IMR-90 (cell line): ENCODE data around the gene GAS6. TPM values are rescaled to one million over a fixed set of nuclear protein-coding genes. Genes with fewer than 3 reads are reported as not detected.

Source experiments
- ATAC-seq: fragments of 200-7000 bp; cut with Tn5 transposase; 2 replicates; pipeline ENCODE4 v1.9.1; 2020; ENCODE audit warnings: low read depth, mild to moderate bottlenecking, moderate library complexity
- BruUV-seq: library from RNA; stranded (reverse); fragments of 400-500 nt; replicated peaks from 2 replicates; lab custom pipeline; 2021; lab: Mats Ljungman, UMichigan
- CTCF ChIA-PET: fragments of 300-600 bp; formaldehyde crosslinking; extraction: SDS; loops from one replicate; lab custom pipeline; 2021; ENCODE audit warnings: antibody characterized with exemption; lab: Yijun Ruan, JAX
- POLR2A ChIA-PET: fragments of 300-600 bp; sonication (Branson Sonifier 250); formaldehyde crosslinking; loops from one replicate; lab custom pipeline; 2022; ENCODE audit warnings: antibody characterized with exemption; ENCODE audit not compliant: unreplicated experiment; lab: Charles Lee
- DNase-seq: peaks from one replicate; pipeline ENCODE4 v3.0.0; 2013
- H2AFZ ChIP-seq: replicated peaks from 2 replicates; pipeline ENCODE3; 2013; ENCODE audit warnings: low read length, mild to moderate bottlenecking; ENCODE audit not compliant: poor library complexity
- H2AK5ac ChIP-seq: 2 replicates; pipeline ENCODE4 v1.6.1; 2013; ENCODE audit warnings: low read depth, low read length, inconsistent platforms
- H2AK9ac ChIP-seq: replicated peaks from 2 replicates; pipeline ENCODE3; 2013; ENCODE audit warnings: mild to moderate bottlenecking, low read depth, low read length, moderate library complexity; ENCODE audit not compliant: poor library complexity
- H2BK120ac ChIP-seq: 2 replicates; pipeline ENCODE4 v1.6.1; 2013; ENCODE audit warnings: low read depth, low read length, inconsistent platforms
- H2BK15ac ChIP-seq: 3 replicates; pipeline ENCODE4 v1.6.1; 2013; ENCODE audit warnings: low read depth, low read length, inconsistent platforms
- H2BK20ac ChIP-seq: 2 replicates; pipeline ENCODE4 v1.6.1; 2013; ENCODE audit warnings: low read depth, mild to moderate bottlenecking, inconsistent platforms, low read length, moderate library complexity
- H2BK5ac ChIP-seq: 2 replicates; pipeline ENCODE4 v1.6.1; 2013; ENCODE audit warnings: mild to moderate bottlenecking, low read depth, low read length, inconsistent platforms; ENCODE audit not compliant: poor library complexity, severe bottlenecking
- H3K14ac ChIP-seq: replicated peaks from 2 replicates; pipeline ENCODE4 v1.6.1; 2013; ENCODE audit warnings: low read depth, low read length, inconsistent platforms
- H3K18ac ChIP-seq: 2 replicates; pipeline ENCODE4 v1.6.1; 2013; ENCODE audit warnings: low read depth, low read length, control low read depth
- H3K23ac ChIP-seq: 2 replicates; pipeline ENCODE4 v1.6.1; 2013; ENCODE audit warnings: low read depth, low read length, inconsistent platforms
- H3K27ac ChIP-seq: 2 replicates; pipeline ENCODE4 v1.5.1; 2013; ENCODE audit warnings: mild to moderate bottlenecking, control low read depth, low read length; ENCODE audit not compliant: insufficient read depth
- H3K27me3 ChIP-seq: 2 replicates; pipeline ENCODE4 v1.6.1; 2013; ENCODE audit warnings: low read length; ENCODE audit not compliant: control insufficient read depth, insufficient read depth
- H3K36me3 ChIP-seq: 2 replicates; pipeline ENCODE4 v1.6.1; 2013; ENCODE audit warnings: low read length, mixed read lengths; ENCODE audit not compliant: control insufficient read depth, insufficient read depth
- H3K4ac ChIP-seq: 2 replicates; pipeline ENCODE4 v1.6.1; 2013; ENCODE audit warnings: low read depth, low read length, inconsistent platforms
- H3K4me1 ChIP-seq: 2 replicates; pipeline ENCODE4 v1.6.1; 2013; ENCODE audit warnings: low read length, mixed read lengths; ENCODE audit not compliant: control insufficient read depth, insufficient read depth
- H3K4me2 ChIP-seq: 2 replicates; pipeline ENCODE4 v1.6.1; 2013; ENCODE audit warnings: low read depth, mild to moderate bottlenecking, control low read depth, low read length, moderate library complexity
- H3K4me3 ChIP-seq: 2 replicates; pipeline ENCODE4 v1.5.1; 2013; ENCODE audit warnings: low read depth, mild to moderate bottlenecking, control low read depth, low read length, moderate library complexity; ENCODE audit not compliant: insufficient read depth
- H3K56ac ChIP-seq: 2 replicates; pipeline ENCODE4 v1.6.1; 2013; ENCODE audit warnings: low read length, inconsistent platforms; ENCODE audit not compliant: insufficient read depth; ENCODE audit errors: extremely low read depth
- H3K79me1 ChIP-seq, 2 experiments: 2 replicates each; pipeline ENCODE4 v1.6.1; 2013; ENCODE audit warnings: low read length in 2 of 2, inconsistent platforms in 1 of 2, low read depth in 1 of 2
- H3K9ac ChIP-seq: 2 replicates; pipeline ENCODE4 v1.6.1; 2013; ENCODE audit warnings: low read depth, low read length, control low read depth
- H3K9me1 ChIP-seq: 2 replicates; pipeline ENCODE4 v1.6.1; 2013; ENCODE audit warnings: low read length, inconsistent platforms; ENCODE audit not compliant: insufficient read depth
- H3K9me3 ChIP-seq: 2 replicates; pipeline ENCODE4 v1.6.1; 2013; ENCODE audit warnings: low read length; ENCODE audit not compliant: control insufficient read depth, insufficient read depth
- H4K20me1 ChIP-seq: 2 replicates; pipeline ENCODE4 v1.6.1; 2013; ENCODE audit warnings: low read length, inconsistent platforms; ENCODE audit not compliant: insufficient read depth
- H4K5ac ChIP-seq: 2 replicates; pipeline ENCODE4 v1.6.1; 2013; ENCODE audit warnings: mild to moderate bottlenecking, low read depth, low read length, control low read depth
- H4K8ac ChIP-seq, 2 experiments: 2 replicates each; pipeline ENCODE4 v1.6.1; 2013; ENCODE audit warnings: low read depth in 2 of 2, low read length in 2 of 2, control low read depth in 1 of 2, inconsistent platforms in 1 of 2
- H4K91ac ChIP-seq: 2 replicates; pipeline ENCODE4 v1.6.1; 2013; ENCODE audit warnings: low read depth, low read length, inconsistent platforms; ENCODE audit not compliant: insufficient read depth
- BHLHE40 ChIP-seq: fragments of 150-350 bp; IDR thresholded peaks from 2 replicates; pipeline ENCODE4 v1.6.1; 2016; ENCODE audit warnings: mild to moderate bottlenecking, low read depth, low read length
- CEBPB ChIP-seq: IDR thresholded peaks from 2 replicates; pipeline ENCODE4 v1.6.1; 2012; ENCODE audit warnings: low read depth, low read length, improper control_type of control experiment
- CTCF ChIP-seq: conservative IDR thresholded peaks from 2 replicates; pipeline ENCODE4 v1.5.1; 2012; ENCODE audit warnings: mild to moderate bottlenecking, low read depth, low read length, improper control_type of control experiment
- FOS ChIP-seq: fragments of 150-350 bp; IDR thresholded peaks from 2 replicates; pipeline ENCODE4 v1.6.1; 2016; ENCODE audit warnings: low read depth, low read length
- MAFK ChIP-seq: IDR thresholded peaks from 2 replicates; pipeline ENCODE4 v1.6.1; 2012; ENCODE audit warnings: low read depth, low read length, improper control_type of control experiment
- MAZ ChIP-seq: IDR thresholded peaks from 2 replicates; pipeline ENCODE4 v1.6.1; 2012; ENCODE audit warnings: low read depth, mild to moderate bottlenecking, low read length, improper control_type of control experiment, moderate library complexity, borderline replicate concordance
- MXI1 ChIP-seq: IDR thresholded peaks from 2 replicates; pipeline ENCODE4 v1.6.1; 2012; ENCODE audit warnings: low read depth, mild to moderate bottlenecking, low read length, moderate library complexity, borderline replicate concordance
- NFE2L2 ChIP-seq: fragments of 150-350 bp; IDR thresholded peaks from 2 replicates; pipeline ENCODE4 v1.6.1; 2016; ENCODE audit warnings: low read depth, mild to moderate bottlenecking, low read length
- RCOR1 ChIP-seq: IDR thresholded peaks from 2 replicates; pipeline ENCODE4 v1.6.1; 2012; ENCODE audit warnings: mild to moderate bottlenecking, low read length, improper control_type of control experiment; ENCODE audit not compliant: insufficient replicate concordance
- RFX5 ChIP-seq: IDR thresholded peaks from 2 replicates; pipeline ENCODE4 v1.8.0; 2012; ENCODE audit warnings: low read depth, mild to moderate bottlenecking, low read length, moderate library complexity
- SMC3 ChIP-seq: fragments of 150-350 bp; IDR thresholded peaks from 2 replicates; pipeline ENCODE4 v1.6.1; 2016; ENCODE audit warnings: low read depth, mild to moderate bottlenecking, antibody characterized with exemption, low read length, moderate library complexity
- USF2 ChIP-seq: fragments of 150-350 bp; IDR thresholded peaks from 2 replicates; pipeline ENCODE4 v1.6.1; 2017; ENCODE audit warnings: mild to moderate bottlenecking, antibody characterized with exemption, low read length, low read depth
- WGBS, 2 experiments: methylation state at CpG; one replicate each; pipeline versions ENCODE4 v1.1.5 to v1.1.7; 2013; ENCODE audit warnings: missing lambda C conversion rate in 2 of 2; ENCODE audit not compliant: insufficient read length in 1 of 2; ENCODE audit errors: extremely low coverage in 2 of 2; 5-methylcytosine and 5-hydroxymethylcytosine counted together
- dilution Hi-C: fragments of 300-500 bp; cut with HindIII; formaldehyde crosslinking; loops from one replicate; pipeline ENCODE4 v1.14.3; 2018; ENCODE audit warnings: low sequenced_read_pairs; ENCODE audit not compliant: unreplicated experiment
- in situ Hi-C: fragments of 300-500 bp; cut with MboI; formaldehyde crosslinking; loops from 3 replicates; pipeline ENCODE4 v1.14.3; 2019; ENCODE audit warnings: low sequenced_read_pairs, inconsistent platforms, mixed read lengths
- intact Hi-C: fragments of 100-400 bp; cut with micrococcal nuclease; formaldehyde crosslinking; loops from 2 replicates; pipeline ENCODE4 v1.10.0; 2022
- polyA plus RNA-seq, 3 experiments: library from polyadenylated mRNA; depleted of rRNA; stranded (reverse); fragments of >200 nt; gene quantifications; 2 replicates each; pipeline ENCODE4 v1.2.3, GENCODE V29; 2012; ENCODE audit warnings: low replicate concordance in 1 of 3
- total RNA-seq: library from RNA; depleted of rRNA; stranded (reverse); fragments of >200 nt; gene quantifications from 2 replicates; pipeline ENCODE4 v1.2.3, GENCODE V29; 2012
- TF ChIP-seq, protein P1 (sequence below): fragments of 150-350 bp; IDR thresholded peaks from 2 replicates; pipeline ENCODE4 v1.6.1; 2016; ENCODE audit warnings: low read depth, mild to moderate bottlenecking, low read length, moderate library complexity, borderline replicate concordance

GAS6 gene
- total and polyA plus RNA-seq, 2 of the 4 experiments (the other 2 are of a cell fraction), result 220 to 823 TPM

GRCh38 chr13:113815151-113816058, 48.5 kb downstream of the GAS6 start:
- Histone ChIP-seq H3K4me1 (peaks cover 20% of the 10 kb centered on the region), H3K9ac (no peak overlapping the region), H2BK120ac (no peak overlapping the region), H3K4me2 (no peak overlapping the region), H3K9me1 (peaks cover 8% of the 10 kb centered on the region), H2AK9ac (peak overlapping the region; percentile 85), H4K91ac (peak overlapping the region; percentile 8; the same call in 1 of the 2 replicates), H4K8ac (no peak overlapping the region), H4K20me1 (peaks cover 31% of the 10 kb centered on the region), H2BK15ac (0 out of 3 replicates have a peak overlapping the region, but pooled peaks have one; percentile 23), H3K14ac (0 out of 2 replicates have a peak overlapping the region, but pooled peaks have one; percentile 24), H3K4ac (peak overlapping the region; percentile 56), H4K5ac (no peak overlapping the region), H3K27me3 (no peaks in the 10 kb centered on the region), H3K36me3 (peaks cover 6% of the 10 kb centered on the region), H3K27ac (no peak overlapping the region), H3K18ac (no peak overlapping the region), H2AFZ (no peak overlapping the region), H2BK20ac (peak overlapping the region; percentile 31; the same call in 1 of the 2 replicates), H2BK5ac (peak overlapping the region; percentile 2), H3K79me1 (peaks cover 3 to 50% of the 10 kb centered on the region in 2 experiments), H3K4me3 (no peak overlapping the region), H3K56ac (no peak overlapping the region), H3K9me3 (no peaks in the 10 kb centered on the region), H2AK5ac (peak overlapping the region; percentile 75), H3K23ac (no peak overlapping the region)
- in situ Hi-C loops (no loop called here), dilution Hi-C loops (no loop called here), intact Hi-C loops (loop anchor here (10.0 kb wide), 1 partner anchor 209 kb away; no protein-coding TSS in a partner anchor)
- ChIA-PET CTCF (no interaction called here), POLR2A (no interaction called here)
- WGBS, 2 experiments, result 88% methylated on average over 13 of the region's 42 CpGs; no CpG with 5 or more reads in 1 of the 2 experiments
- TSS peak; percentile 20 for BruUV-seq
- no peak for ATAC-seq
- DNase-seq, result no peak
- TF ChIP-seq CEBPB (no peak), MAFK (no peak), USF2 (no peak), BHLHE40 (no peak), NFE2L2 (no peak), MXI1 (no peak), MAZ (no peak), SMC3 (no peak), CTCF (no peak), FOS (no peak), RCOR1 (no peak), RFX5 (no peak)
- TF ChIP-seq, protein P1, sequence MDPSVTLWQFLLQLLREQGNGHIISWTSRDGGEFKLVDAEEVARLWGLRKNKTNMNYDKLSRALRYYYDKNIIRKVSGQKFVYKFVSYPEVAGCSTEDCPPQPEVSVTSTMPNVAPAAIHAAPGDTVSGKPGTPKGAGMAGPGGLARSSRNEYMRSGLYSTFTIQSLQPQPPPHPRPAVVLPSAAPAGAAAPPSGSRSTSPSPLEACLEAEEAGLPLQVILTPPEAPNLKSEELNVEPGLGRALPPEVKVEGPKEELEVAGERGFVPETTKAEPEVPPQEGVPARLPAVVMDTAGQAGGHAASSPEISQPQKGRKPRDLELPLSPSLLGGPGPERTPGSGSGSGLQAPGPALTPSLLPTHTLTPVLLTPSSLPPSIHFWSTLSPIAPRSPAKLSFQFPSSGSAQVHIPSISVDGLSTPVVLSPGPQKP, result no peak
